ENCODE data around the gene PRKD3.

The PRKD3 gene

DNA sequence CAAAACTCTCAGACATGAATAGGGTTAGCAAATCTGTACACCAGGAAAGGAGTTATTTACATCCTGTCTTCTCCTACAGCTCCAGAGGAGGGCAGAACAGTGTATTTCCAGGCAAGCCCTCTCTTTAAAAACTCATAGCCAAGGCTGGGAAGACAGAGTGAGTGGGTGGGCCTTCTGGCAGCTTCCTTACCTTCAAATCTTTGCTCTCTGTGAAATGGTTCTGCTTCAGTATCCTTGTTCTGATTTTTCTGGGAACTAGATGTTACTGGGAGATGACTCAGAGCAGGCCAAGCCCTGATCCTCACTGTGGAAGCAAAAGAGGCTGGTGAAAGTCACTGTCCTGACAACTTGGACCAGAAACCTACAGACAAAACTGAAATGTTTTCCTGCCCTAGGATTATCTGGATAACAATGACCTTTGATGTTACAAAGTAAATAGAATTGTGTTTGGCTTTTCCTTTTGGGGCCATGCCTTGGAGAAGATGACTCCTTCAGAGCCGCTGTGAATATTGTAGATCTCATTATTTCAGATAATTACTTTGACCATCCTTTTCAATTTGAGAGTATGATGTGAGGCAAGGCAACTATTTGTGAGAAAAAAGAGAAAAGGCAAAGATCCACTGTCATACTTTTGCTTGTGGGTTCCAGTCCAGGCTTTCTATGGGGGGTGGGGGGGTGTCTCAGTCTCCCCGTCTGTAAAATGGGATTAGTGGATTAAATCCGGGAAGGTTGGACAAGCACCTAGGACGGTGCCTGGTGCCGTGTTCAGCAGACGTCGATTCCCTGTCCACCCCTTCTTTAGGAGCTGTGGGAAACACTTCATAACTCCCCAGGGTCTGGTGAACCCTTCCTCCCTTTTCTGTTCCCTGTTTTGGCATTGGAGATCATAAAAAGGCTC is 19.2 kb upstream of the PRKD3 start:
- DNase-seq (ENCODE audit: extremely low read depth in 1 of 2, low read depth in 1 of 2): no peak

DNA sequence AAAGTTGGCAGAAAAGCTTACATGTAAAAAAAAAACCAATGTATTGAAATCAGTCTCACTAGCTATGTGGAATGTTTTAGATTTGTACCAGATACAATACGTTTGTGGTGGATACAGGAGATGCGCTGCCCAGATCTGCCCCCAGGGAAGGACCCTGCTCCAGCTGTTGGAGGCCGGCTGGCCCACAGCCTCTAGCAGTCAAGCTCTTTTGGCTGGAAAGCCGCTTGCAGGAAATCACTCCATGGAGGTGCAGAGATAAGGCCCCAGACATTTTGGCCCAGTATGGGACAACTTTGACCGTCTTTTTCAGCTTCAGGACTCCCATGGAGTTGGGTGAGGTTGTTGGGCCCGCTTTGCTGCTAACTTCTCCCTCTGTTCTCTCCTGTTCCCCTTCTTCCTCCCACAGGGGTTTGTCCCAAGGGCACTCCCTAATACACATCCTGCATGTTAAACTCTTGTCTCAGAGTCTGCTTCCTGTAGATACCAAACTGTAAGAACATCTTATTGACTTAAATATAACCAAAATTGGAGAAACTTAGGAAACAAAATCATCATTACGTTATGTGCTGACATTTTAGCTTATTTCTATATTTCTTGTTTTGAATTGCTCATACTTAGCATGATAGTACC is 18.1 kb upstream of the PRKD3 start:
- no peak for DNase-seq (ENCODE audit: extremely low read depth in 1 of 2, low read depth in 1 of 2)

DNA sequence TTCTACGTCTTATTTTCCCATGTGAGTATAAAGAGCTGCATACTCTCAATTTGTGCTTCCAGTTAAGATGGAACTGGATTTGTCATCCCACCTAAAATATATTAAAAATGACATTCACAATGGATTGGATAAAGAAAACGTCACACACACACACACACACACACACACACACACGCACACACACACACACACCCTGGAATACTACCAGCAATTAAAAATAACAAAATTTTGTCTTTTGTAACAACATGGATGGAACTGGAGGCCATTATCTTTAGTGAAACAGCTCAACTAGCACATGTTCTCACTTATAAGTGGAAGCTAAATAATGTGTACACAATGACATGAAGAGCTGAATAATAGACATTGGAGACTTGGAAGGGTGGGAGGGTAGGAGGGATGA is 16.0 kb upstream of the PRKD3 start:
- no peak for DNase-seq (ENCODE audit: extremely low read depth in 1 of 2, low read depth in 1 of 2)

DNA sequence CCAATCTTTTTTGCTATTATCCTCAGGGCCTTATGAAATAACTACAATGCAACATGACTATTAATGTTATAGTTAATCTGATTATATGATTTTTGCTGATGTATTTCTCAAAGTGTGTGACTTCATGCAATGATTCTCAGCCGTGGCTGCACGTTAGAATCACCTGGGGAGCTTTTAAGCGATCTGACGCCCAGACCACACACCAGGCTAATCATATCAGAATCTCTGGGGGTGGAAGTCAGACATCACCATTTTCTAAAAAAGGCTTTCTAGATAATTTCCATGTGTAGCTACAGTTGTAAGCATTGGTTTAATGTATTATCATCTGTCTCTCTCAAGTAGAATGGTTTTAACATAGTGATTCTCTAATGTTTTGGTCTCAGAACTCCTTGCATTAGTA is 14.3 kb upstream of the PRKD3 start:
- DNase-seq (ENCODE audit: extremely low read depth in 1 of 2, low read depth in 1 of 2): no peak

DNA sequence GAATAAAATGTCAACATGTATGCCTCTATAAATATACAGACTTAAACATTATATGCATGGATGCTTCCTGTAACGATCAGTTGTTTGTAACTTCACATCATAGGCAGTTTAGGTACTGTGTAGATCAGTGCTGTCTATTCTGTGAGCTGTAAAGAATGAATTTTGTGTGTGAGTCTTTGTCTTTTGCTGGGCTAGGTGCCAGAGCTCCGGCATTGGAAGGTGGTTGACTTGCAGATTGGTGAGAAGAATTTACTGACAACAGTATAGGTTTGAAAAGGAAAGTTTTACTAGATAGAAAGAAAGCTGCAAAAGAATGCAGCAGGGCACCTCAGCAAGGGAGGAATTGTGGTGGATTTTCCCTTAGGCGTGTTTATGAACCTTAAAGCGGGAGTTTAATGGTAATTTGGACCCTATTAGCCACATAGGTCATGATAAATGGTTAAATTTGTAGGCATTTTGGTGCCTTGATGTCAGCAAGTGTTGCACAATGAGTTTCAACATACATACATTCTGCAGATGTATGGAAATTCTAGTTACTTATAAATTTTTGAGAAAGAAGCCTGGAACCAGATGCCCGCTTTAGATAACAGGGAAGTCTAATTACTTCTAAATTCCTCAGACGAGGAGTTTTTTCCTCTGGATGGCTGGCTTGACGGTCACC is 13.1 kb upstream of the PRKD3 start:
- DNase-seq (ENCODE audit: extremely low read depth in 1 of 2, low read depth in 1 of 2): no peak

DNA sequence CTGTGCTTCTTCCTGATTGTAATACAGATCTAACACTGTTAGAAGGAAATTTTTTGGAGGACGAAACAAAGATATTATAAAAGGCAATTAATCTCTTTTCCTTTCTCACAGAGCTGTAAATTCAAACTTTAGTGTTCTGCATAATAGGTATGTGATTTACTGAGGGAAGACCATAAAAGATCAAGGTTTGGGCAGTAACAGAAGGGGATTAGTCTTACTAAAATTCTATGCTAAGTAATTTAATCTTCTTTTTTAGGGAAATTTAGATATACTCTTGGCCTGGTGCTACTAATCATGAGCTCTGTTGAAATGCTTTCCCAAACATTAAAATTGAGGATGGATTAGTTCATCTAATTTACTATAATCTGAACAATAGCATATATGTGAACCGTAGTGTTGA is 11.0 kb upstream of the PRKD3 start:
- DNase-seq (ENCODE audit: extremely low read depth in 1 of 2, low read depth in 1 of 2): no peak

DNA sequence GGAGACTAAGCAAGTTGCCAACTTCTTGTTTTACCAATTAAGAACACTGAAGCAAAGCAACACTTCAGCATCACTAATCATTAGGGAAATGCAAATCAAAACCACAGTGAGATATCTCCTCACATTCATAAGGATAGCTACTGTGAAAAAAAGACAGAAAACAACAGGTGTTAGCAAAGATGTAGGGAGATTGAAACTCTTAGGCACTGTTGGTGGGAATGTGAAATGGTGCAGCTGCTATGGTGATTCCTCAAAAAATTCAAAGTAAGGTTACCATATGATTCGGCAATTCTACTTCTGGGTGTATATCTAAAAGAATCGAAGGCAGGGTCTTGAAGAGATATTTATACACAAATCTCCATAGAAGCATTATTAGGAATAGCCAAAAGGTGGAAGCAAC is 8.6 kb upstream of the PRKD3 start:
- DNase-seq (ENCODE audit: extremely low read depth in 1 of 2, low read depth in 1 of 2): no peak

DNA sequence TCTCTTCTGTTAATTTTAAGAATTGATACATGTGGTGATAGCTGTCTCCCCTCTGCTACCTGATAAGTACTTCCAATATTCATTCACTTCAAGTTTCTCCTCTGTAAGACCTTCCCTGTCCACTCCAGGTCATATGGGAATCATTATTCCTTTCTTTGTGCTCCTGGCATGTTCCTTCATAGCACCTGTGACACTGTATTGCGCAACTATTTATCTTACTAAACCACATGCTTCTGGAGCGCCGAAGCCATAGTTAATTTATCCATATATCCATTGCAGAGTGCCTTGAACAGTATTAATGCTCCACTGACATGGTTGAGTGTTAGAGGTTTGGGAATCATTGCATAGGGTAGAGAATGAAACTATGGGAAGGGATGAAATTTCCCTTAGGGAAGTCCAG is 7.9 kb upstream of the PRKD3 start:
- DNase-seq (ENCODE audit: extremely low read depth in 1 of 2, low read depth in 1 of 2): no peak

DNA sequence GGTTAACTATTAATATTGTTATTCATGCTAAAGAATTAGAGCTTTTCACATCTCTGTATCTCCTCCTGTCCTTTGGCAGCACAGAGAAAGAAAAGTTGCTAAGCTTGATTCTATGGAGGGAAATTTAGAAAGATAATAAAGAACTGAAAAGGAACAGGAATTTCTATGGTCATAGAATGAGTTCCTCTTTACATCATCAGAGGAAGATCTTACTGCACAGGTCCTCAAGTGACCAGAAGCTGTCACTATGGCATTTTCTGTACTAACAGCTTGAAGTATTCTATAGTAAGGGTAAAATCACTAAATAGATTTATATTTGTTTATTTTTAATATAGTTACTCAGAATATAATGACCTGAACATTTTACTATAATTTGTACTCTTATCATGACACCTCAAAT is 6.0 kb upstream of the PRKD3 start:
- no peak for DNase-seq (ENCODE audit: extremely low read depth in 1 of 2, low read depth in 1 of 2)

DNA sequence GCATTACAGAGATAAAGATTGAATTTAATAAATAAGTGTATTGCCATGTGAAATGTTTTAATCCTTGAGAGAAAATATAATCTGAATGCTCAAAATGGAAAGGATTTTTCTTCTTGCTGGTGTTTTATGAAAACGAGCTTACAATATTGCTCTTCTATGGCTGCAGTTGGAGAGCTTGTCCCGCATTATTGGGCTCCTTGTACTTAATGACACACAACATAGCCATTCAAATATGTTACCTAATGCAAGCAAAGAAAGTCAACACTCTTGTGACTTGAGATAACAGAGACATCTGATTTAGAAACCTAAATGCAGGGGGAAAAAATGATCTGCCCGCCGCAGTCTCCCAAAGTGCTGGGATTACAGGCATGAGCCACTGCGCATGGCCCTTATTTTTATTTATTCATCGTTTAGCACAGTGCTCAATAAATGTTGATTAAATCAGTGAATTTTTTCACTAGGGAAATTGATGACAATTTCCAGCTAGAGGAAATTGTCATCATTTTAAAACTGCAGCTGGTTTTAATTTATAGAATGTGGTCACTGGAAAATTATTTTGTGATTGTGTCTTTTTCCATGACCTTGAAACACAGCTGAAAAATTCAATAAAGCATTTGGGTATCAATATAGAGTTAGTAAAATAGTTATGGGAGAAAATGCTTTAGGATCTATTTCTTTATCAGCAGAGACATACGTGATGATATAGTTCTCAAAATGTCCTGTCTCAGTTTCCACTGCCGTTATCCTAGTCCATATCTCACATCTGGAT is 2.4 kb upstream of the PRKD3 start:
- no peak for DNase-seq (ENCODE audit: extremely low read depth in 1 of 2, low read depth in 1 of 2)

DNA sequence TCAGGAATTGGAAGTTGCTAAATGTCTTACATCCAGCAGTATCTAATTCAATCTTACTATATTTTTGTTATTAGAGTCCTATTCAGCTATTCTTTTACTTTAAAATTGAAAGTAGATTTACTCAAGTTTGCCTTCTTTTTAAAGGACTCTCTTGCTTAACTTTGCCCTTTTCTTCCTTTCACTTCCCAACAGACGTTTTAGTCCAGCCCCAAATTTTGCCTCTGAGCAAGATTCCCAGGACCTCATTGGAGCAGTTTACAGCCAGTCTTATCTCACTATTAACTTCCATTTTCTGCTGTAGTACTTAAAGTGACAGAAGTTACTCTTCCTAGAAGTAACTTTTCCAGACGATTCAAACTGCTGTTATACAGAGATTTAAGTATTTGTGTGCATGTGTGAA is 1.7 kb upstream of the PRKD3 start:
- DNase-seq (ENCODE audit: extremely low read depth in 1 of 2, low read depth in 1 of 2): no peak

DNA sequence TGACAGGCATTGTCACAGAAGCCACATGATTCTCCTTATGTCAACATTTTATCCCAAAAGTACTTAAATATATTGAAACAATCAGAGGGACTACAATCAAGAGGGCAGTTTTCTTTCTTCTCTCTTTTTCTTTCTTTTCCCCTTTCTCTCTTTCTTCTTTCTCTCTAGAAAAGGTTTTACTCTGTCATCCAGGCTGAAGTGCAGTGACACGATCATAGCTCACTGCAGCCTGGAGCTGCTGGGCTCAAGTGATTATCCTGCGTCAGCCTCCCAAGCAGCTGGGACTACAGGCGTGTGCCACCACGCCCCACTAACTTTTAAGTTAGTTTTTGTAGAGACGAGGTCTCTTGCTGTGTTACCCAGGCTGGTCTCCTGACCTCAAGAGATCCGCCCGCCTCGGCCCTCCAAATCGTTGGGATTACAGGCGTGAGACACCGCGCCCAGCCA is 1.0 kb upstream of the PRKD3 start:
- DNase-seq (ENCODE audit: extremely low read depth in 1 of 2, low read depth in 1 of 2): no peak

DNA sequence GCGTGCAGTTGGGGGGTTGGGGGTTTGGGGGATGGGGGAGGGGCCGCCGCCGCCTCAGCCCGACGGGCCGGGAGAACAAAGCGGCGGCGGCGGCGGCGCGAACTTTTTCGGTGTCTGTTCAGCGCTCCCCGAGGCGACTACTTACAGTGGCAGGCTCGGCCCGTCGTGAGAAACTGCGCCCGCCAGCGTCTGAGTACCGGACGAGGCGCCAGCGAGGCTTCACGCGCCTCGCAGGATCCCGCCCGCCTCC is 172 bp downstream of the PRKD3 start:
- DNase-seq (ENCODE audit: extremely low read depth in 1 of 2, low read depth in 1 of 2): no peak

DNA sequence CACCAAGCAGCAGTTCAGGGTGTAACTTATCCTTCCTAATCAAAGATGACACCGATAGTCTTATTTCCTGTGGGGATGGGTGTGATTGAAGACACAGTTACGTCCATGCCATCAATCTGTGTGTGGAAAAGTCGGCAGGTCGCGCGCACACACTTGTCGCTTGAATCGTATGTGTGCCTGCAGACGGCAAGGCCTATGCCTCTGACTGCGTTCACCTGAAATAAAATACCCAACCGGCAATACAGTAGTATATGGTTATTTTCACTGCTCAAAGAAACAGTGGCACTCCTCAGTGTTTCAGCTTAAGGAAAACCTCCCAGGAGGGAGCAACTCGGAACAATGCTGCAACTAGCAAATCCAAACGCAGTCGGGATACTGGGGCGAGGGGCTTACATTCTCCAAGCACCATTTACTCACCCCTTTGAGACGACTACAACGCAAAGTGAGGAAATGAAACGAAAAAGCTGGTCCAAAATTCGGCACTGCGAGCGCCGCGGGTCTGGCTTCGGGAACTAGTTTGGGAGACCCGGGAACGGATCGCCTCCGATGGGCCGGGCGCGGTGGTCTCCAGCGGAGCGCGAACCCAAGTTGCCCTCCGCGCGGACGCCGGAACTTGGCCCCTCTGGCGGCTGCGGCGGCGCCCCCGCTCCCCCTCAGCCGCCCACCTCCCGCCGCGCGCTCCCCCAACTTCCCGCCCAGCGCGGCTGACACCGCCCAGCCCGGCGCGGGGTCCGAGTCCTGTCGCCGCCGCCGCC is 675 bp downstream of the PRKD3 start:
- DNase-seq (ENCODE audit: extremely low read depth in 1 of 2, low read depth in 1 of 2): no peak

DNA sequence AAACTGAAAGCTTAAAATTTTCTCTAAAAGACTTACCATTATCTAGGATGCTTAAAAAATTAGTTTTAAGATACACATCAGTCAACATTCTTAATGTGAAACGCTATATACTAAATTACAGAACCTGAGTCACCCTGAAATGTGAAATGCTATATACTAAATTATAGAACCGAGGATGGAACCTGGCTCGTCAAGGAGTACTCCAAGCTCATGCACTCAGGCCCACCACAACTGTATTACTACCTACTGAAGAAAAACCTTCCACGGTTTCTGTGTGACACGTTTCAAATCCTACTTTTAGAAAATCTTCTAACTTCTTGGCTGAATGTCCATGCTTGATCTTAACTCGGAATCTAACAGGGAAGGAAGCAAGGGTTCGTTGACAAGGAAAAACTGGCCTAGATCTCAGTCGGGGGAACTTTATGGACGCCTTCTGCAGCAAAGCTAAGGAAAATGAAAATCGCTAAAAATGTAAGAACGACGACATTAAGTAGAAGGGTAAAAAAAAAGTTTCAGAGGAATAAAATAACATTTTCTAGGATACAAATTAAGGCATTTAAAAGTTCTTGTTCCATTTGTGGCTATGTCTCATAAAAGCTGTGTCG is 1.4 kb downstream of the PRKD3 start:
- DNase-seq (ENCODE audit: extremely low read depth in 1 of 2, low read depth in 1 of 2): no peak

DNA sequence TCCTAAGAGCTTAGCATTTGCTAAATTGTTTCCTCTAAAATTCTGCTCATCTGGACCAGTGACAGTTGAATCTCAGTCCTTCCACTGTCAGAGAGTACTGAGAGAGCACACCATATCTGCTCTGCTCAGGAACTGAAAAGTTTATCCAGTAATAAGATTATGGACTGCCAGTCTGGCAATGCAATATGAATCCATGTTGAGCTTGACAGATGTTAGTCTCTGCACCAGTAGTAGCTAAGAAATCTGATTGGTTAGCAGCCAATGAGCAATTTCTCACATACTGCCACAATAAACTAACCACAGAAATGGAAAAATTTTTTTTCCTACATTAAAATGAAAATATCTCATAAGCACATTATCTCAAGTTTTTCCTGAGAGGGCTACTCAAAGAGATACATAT is 2.3 kb downstream of the PRKD3 start:
- DNase-seq (ENCODE audit: extremely low read depth in 1 of 2, low read depth in 1 of 2): no peak

DNA sequence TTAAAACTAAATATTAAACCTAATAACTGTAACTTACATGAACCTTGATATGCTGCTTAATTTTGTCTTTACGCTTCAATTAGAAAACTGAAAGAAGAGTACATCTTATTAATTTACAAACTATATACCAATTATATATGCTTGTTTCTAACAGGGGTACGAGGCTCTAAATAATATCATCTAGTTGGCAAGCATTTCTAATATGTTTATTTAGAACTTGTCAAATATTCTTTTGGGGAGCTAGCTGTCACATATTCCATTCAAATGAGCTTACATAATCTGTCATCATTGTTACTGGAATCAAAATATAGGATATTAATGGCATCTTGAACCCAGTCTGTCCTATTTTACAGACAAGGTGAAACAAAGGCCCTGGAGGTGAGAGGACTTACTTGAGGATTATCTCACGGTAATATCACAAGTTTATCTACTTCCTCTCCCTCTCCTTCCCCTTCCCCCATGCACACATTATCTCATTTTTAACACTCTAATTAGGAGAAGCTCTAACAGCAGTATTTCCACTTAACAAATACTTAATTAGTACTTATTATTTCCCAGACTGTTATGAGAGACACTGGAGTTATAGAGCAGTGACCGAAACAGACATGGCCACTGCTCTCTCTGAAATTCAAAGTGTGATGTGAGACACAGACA is 3.5 kb downstream of the PRKD3 start:
- no peak for DNase-seq (ENCODE audit: extremely low read depth in 1 of 2, low read depth in 1 of 2)

DNA sequence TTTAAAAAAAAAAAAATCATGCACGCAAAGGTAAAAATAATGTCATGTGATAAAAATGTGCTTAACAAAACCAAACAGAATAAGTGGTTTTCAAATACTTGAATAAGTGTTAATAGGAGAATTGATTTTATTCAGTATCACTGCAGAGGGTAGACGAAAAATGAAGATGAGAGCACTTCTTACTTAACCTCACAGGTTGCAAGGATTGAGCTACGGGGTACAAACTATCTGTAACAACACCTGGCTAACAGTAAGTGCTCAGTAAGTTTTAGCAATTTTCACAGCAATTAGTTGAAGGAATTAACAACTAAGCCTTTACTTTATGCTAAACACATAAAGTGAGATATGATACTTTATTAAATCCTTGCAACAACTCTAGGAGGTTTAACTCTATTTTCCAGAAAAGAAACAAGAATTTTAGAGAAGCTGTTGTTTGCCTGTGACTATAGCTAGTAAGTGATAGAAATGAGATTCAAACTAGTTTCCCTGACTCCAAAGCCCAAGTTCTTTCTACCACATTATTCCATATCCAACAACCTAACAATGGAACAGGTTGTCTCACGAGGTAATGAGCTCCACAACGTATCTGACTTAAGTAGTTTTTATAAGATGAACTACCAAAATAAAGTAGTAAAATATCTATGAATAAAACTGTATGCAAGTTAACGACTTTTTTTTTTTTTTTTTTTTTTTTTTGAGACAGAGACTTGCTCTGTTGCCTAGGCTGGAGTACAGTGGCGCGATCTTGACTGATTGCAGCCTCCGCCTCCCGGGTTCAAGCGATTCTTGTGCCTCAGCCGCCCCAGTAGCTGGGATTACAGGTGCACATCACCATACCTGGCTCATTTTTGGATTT is 4.7 kb downstream of the PRKD3 start:
- DNase-seq (ENCODE audit: extremely low read depth in 1 of 2, low read depth in 1 of 2): no peak

DNA sequence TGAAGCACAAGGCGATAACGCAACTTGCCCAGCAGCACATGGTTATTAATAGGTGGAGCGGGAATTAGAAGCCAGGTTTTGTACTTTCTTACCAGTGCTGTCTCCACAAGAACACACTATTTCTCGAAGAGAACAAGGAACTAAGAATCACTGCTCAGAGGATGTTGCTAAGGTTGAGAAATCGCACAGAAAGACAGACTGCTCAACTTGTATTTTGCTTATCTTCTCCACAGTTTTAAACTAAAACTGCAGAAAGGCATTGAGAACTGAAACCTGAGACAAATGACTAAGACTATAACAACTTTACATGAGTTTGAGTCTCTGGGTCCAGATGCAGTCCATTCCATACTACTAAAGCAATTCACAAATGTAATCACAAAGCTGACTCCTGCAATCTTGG is 6.2 kb downstream of the PRKD3 start:
- DNase-seq (ENCODE audit: extremely low read depth in 1 of 2, low read depth in 1 of 2): no peak
